ENCODE results near the gene CA11. TPM values are rescaled to one million over a fixed set of nuclear protein-coding genes. Genes with fewer than 3 reads are reported as not detected.

CA11 gene
- total and polyA plus RNA-seq, 2 of the 8 experiments (the other 6 are each of a cell fraction or from before 2014, with no cell fraction given) = 51.7 to 71.4 TPM

DNA sequence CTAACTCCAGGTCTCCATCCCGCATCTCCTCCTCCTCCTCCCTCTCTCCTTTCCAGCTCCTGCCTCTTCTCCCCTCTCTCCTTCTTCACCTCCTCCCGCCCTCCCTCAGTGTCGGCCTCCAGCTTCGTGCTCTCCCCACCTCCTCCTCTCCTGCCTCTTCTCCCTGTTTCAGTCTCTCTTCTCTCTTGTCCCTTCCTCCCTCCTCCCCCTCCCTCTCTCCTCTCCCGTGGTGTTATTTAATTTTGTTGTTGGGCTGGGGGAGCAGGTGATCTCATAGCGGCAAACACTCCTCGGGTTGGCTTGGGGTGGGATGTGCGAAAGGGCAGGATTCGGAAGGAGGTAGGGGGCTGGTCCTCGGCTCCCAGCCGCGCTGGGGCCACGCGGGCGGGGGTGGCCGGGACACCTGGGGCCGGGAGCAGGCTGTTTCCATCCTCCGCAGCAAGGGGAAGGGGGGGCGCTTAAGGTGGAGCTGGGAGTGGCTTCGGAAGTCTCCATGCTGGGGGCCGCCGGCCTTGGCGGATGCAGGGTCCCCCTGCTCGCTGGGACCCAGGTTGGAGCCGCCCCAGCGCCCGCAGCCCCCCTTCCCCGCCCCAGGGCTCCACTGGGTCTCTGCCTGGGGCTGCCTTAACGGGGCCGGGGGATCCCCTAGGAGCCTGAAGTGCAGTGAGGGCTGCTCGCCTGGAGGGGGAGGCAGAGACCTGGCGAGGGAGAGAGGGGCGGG, at the start of gene CA11 (continued):
- TF ChIP-seq CBX8 (IDR thresholded peaks at IDR 0.05; ENCODE audit: borderline replicate concordance, low read depth, low read length) = no peak
- TF ChIP-seq TAF1 (IDR thresholded peaks at IDR 0.05; ENCODE audit: low read depth, low read length) = no peak
- TF ChIP-seq TEAD4 (IDR thresholded peaks at IDR 0.05; ENCODE audit: low read depth, low read length) = no peak
- TF ChIP-seq SRF (IDR thresholded peaks at IDR 0.05; ENCODE audit: low read depth, low read length) = no peak
- TF ChIP-seq CREB1 (IDR thresholded peaks at IDR 0.05) = no peak; the same call in 1 of the 2 replicates
- TF ChIP-seq RXRA (IDR thresholded peaks at IDR 0.05; ENCODE audit: insufficient read depth, low read depth, low read length) = peak; percentile 63; the same call in 1 of the 2 replicates
- TF ChIP-seq GTF2F1 (IDR thresholded peaks at IDR 0.05; ENCODE audit: borderline replicate concordance, low read depth, low read length) = no peak
- no peak for TF ChIP-seq CHD1 (IDR thresholded peaks at IDR 0.05; ENCODE audit: low read depth, low read length)
- no peak for TF ChIP-seq EZH2 (IDR thresholded peaks at IDR 0.05; ENCODE audit: low read depth, low read length, severe bottlenecking)
- TF ChIP-seq SP4 (IDR thresholded peaks at IDR 0.05; ENCODE audit: low read length) = 0 out of 2 replicates have a peak, but pooled peaks have one; percentile 70
- TF ChIP-seq BCL11A (IDR thresholded peaks at IDR 0.05; ENCODE audit: low read depth in 2 of 2, low read length in 2 of 2) = no peak
- TF ChIP-seq ATF2 (IDR thresholded peaks at IDR 0.05; ENCODE audit: low read length) = no peak; the same call in 1 of the 2 replicates
- TF ChIP-seq SUZ12 (IDR thresholded peaks at IDR 0.05; ENCODE audit: low read length) = no peak
- no peak for TF ChIP-seq TCF12 (IDR thresholded peaks at IDR 0.05; ENCODE audit: low read depth, low read length)
- TF ChIP-seq HDAC6 (IDR thresholded peaks at IDR 0.05; ENCODE audit: low read depth, low read length) = no peak
- no peak for TF ChIP-seq JUN (IDR thresholded peaks at IDR 0.05; ENCODE audit: low read depth, low read length)
- TF ChIP-seq NRF1 (IDR thresholded peaks at IDR 0.05; ENCODE audit: low read depth, low read length) = no peak
- TF ChIP-seq BRCA1 (IDR thresholded peaks at IDR 0.05; ENCODE audit: low read depth, low read length) = no peak
- no peak; the same call in 1 of the 2 replicates for TF ChIP-seq RBBP5 (IDR thresholded peaks at IDR 0.05; ENCODE audit: borderline replicate concordance, low read depth, low read length)
- peak; percentile 76 for TF ChIP-seq TAF7 (optimal IDR thresholded peaks at IDR 0.05; ENCODE audit: borderline replicate concordance, low read depth, low read length)
- TF ChIP-seq ASH2L (IDR thresholded peaks at IDR 0.05; ENCODE audit: low read length) = peak; percentile 79
- TF ChIP-seq KDM4A (IDR thresholded peaks at IDR 0.05; ENCODE audit: low read depth, low read length, severe bottlenecking) = peak; percentile 27
- TF ChIP-seq BACH1 (IDR thresholded peaks at IDR 0.05; ENCODE audit: low read length) = no peak
- TF ChIP-seq CTBP2 (IDR thresholded peaks at IDR 0.05; ENCODE audit: borderline replicate concordance, insufficient read depth, insufficient read length, low read length) = no peak

Data from H1 (cell line).